Mesenchymal stem cell (in vitro differentiated cells and primary cell): ENCODE measurements around the gene GHITM. TPM values are rescaled to one million over a fixed set of nuclear protein-coding genes. Genes with fewer than 3 reads are reported as not detected.
A peak's percentile ranks its signal among the peaks of the same experiment; 100 is the strongest.

Experiments used
- DNase-seq: peaks from one replicate; pipeline ENCODE4 v3.0.0-alpha.2; 2013
- H2AFZ ChIP-seq: one replicate; pipeline ENCODE4 v1.6.1; 2013; ENCODE audit warnings: low read depth, mild to moderate bottlenecking, control low read depth, inconsistent platforms, low read length, moderate library complexity
- H2AK5ac ChIP-seq: 2 replicates; pipeline ENCODE4 v1.6.1; 2013; ENCODE audit warnings: low read length, moderate library complexity, mild to moderate bottlenecking, inconsistent platforms; ENCODE audit not compliant: severe bottlenecking
- H2BK120ac ChIP-seq: one replicate; pipeline ENCODE4 v1.6.1; 2013; ENCODE audit warnings: low read depth, mild to moderate bottlenecking, inconsistent platforms, low read length, moderate library complexity
- H2BK12ac ChIP-seq, 2 experiments: one replicate each; pipeline ENCODE4 v1.6.1; 2013; ENCODE audit warnings: inconsistent platforms in 2 of 2, low read length in 2 of 2, mild to moderate bottlenecking in 2 of 2, moderate library complexity in 2 of 2, control low read depth in 1 of 2
- H2BK15ac ChIP-seq: one replicate; pipeline ENCODE4 v1.6.1; 2013; ENCODE audit warnings: mild to moderate bottlenecking, low read depth, inconsistent platforms; ENCODE audit not compliant: poor library complexity, severe bottlenecking
- H2BK5ac ChIP-seq: 2 replicates; pipeline ENCODE4 v1.6.1; 2013; ENCODE audit warnings: low read depth, mild to moderate bottlenecking, low read length, control low read depth, inconsistent platforms; ENCODE audit not compliant: poor library complexity, severe bottlenecking
- H3K14ac ChIP-seq, 2 experiments: one replicate each; pipeline ENCODE4 v1.6.1; 2013; ENCODE audit warnings: inconsistent platforms in 2 of 2, low read length in 2 of 2, control low read depth in 1 of 2, mild to moderate bottlenecking in 1 of 2, moderate library complexity in 1 of 2
- H3K18ac ChIP-seq, 2 experiments: one replicate each; pipeline ENCODE4 v1.6.1; 2013; ENCODE audit warnings: inconsistent platforms in 2 of 2, low read length in 2 of 2, control low read depth in 1 of 2, low read depth in 1 of 2, mild to moderate bottlenecking in 1 of 2
- H3K23ac ChIP-seq, 2 experiments: one replicate each; pipeline ENCODE4 v1.6.1; 2013; ENCODE audit warnings: inconsistent platforms in 2 of 2, low read length in 2 of 2, mild to moderate bottlenecking in 2 of 2, moderate library complexity in 2 of 2, control low read depth in 1 of 2
- H3K27ac ChIP-seq: 2 replicates; pipeline ENCODE4 v1.5.1; 2013; ENCODE audit warnings: mild to moderate bottlenecking, moderate library complexity, low read length, control low read depth, inconsistent platforms; ENCODE audit not compliant: poor library complexity, severe bottlenecking
- H3K27me3 ChIP-seq, 2 experiments: 2 replicates each; pipeline versions ENCODE4 v1.6.1 to v1.7.0; 2013; ENCODE audit warnings: low read length in 2 of 2, mild to moderate bottlenecking in 2 of 2, moderate library complexity in 2 of 2, control low read depth in 1 of 2, inconsistent platforms in 1 of 2; ENCODE audit not compliant: control insufficient read depth in 1 of 2, insufficient read depth in 1 of 2
- H3K36me3 ChIP-seq, 2 experiments: 2 replicates each; pipeline versions ENCODE4 v1.6.1 to v1.7.0; 2013; ENCODE audit warnings: low read length in 2 of 2, control low read depth in 1 of 2, inconsistent platforms in 1 of 2, low read depth in 1 of 2, mild to moderate bottlenecking in 1 of 2; ENCODE audit not compliant: insufficient read depth in 2 of 2, control insufficient read depth in 1 of 2
- H3K4ac ChIP-seq, 2 experiments: one replicate each; pipeline ENCODE4 v1.6.1; 2013; ENCODE audit warnings: inconsistent platforms in 2 of 2, low read length in 2 of 2, mild to moderate bottlenecking in 2 of 2, moderate library complexity in 2 of 2, control low read depth in 1 of 2, low read depth in 1 of 2
- H3K4me1 ChIP-seq: 2 replicates; pipeline ENCODE4 v1.6.1; 2013; ENCODE audit warnings: low read depth, low read length, control low read depth; ENCODE audit not compliant: control insufficient read depth, insufficient read depth
- H3K4me2 ChIP-seq: 2 replicates; pipeline ENCODE4 v1.6.1; 2013; ENCODE audit warnings: low read length, mild to moderate bottlenecking, inconsistent platforms; ENCODE audit not compliant: poor library complexity, severe bottlenecking
- H3K4me3 ChIP-seq, 2 experiments: 2 replicates each; pipeline versions ENCODE4 v1.5.1 to v1.7.0; 2013; ENCODE audit warnings: low read length in 2 of 2, mild to moderate bottlenecking in 2 of 2, control low read depth in 1 of 2, low read depth in 1 of 2; ENCODE audit not compliant: insufficient read depth in 1 of 2
- H3K79me1 ChIP-seq: replicated peaks from 2 replicates; pipeline ENCODE4 v1.6.1; 2013; ENCODE audit warnings: mild to moderate bottlenecking, control low read depth, low read length, inconsistent platforms; ENCODE audit not compliant: poor library complexity, severe bottlenecking
- H3K9ac ChIP-seq: 2 replicates; pipeline ENCODE4 v1.7.0; 2013; ENCODE audit warnings: mild to moderate bottlenecking, low read length, moderate library complexity
- H3K9me3 ChIP-seq: 2 replicates; pipeline ENCODE4 v1.7.0; 2013; ENCODE audit warnings: mild to moderate bottlenecking, low read length; ENCODE audit not compliant: control insufficient read depth
- H4K8ac ChIP-seq: one replicate; pipeline ENCODE4 v1.6.1; 2013; ENCODE audit warnings: inconsistent platforms, mild to moderate bottlenecking, low read length, moderate library complexity
- H4K91ac ChIP-seq: one replicate; pipeline ENCODE4 v1.6.1; 2013; ENCODE audit warnings: mild to moderate bottlenecking, low read length, inconsistent platforms
- WGBS: methylation state at CpG from one replicate; pipeline ENCODE4 v1.1.7; 2013; ENCODE audit warnings: mixed read lengths; 5-methylcytosine and 5-hydroxymethylcytosine counted together
- polyA plus RNA-seq, 2 experiments: library from polyadenylated mRNA; stranded (reverse); fragments of 200-250 nt; gene quantifications; one replicate each; pipeline ENCODE4 v1.2.3, GENCODE V29; 2013

Gene GHITM
- polyA plus RNA-seq (2013, experiment 1 of 2) = 108 TPM
- polyA plus RNA-seq (2013, experiment 2 of 2) = 114 TPM

DNA sequence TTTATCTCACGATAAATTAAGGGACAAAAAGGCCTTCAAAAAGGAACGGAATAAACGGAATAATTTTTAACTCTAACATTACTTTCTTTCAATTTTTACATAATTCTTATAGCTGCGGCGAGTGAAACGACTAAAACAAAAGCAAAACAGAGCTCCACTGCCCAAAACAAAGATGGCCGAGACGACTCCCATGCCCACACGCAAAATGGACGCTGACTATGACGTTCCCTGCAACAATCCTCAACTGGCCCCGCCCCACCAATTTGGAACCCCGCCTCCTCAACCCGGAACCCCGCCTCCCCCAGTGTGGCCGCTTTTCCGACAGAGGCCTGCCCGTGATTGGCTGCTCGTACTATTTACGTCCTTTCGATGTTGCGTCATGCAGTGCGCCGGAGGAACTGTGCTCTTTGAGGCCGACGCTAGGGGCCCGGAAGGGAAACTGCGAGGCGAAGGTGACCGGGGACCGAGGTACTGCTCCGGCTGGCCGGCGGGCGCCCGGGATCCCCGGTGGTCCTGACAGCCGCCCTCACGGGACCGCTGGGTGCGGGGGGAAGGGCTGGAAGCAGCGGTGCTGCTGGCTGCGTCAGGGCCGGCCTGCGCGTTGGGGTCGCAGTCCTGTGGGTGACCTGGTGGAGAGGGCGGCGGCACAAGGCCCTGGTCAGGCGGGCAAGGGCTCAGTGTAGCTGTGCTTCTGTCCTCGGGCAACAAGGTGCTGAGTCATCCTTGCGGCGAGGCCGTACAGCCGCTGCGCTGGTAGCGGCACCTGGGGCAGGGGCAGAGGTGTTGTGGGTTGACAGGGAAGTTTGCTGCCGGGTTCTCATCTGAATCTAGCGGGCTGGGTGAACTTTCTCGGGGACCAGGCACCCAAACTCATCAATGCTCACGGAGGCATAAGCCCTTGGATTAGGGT, at the start of gene GHITM:
Gene GHITM, plus strand, starts transcription at position 384 of the 910 bp plus-strand sequence. CDS start 1,992 bp downstream, outside the sequence.
- 0% methylated on average over 61 of the region's 61 CpGs for WGBS
- peak within 1 kb of the TSS; percentile 10 to 90 for H3K4ac ChIP-seq
- H2BK12ac ChIP-seq = peak within 1 kb of the TSS in 1 of 2 experiments; percentile 49
- H3K9ac ChIP-seq = peak within 1 kb of the TSS; percentile 99
- H3K4me3 ChIP-seq = peak within 1 kb of the TSS; percentile 90 to 95
- H3K4me1 ChIP-seq = peaks cover 2% of the 10 kb centered on the region
- no peaks in the 10 kb centered on the region for H3K27me3 ChIP-seq
- H4K91ac ChIP-seq = peak within 1 kb of the TSS; percentile 98
- H3K23ac ChIP-seq = peak within 1 kb of the TSS in 1 of 2 experiments; percentile 34
- peak within 1 kb of the TSS; percentile 94 for H4K8ac ChIP-seq
- H3K9me3 ChIP-seq = no peaks in the 10 kb centered on the region
- peak; percentile 99 for DNase-seq
- peak within 1 kb of the TSS; percentile 79 to 86 for H3K18ac ChIP-seq
- H2BK5ac ChIP-seq = no peak within 1 kb of the TSS
- H2BK120ac ChIP-seq = peak within 1 kb of the TSS; percentile 51
- peaks cover 5% of the 10 kb centered on the region for H3K79me1 ChIP-seq
- H3K14ac ChIP-seq = peak within 1 kb of the TSS in 1 of 2 experiments; percentile 98
- peaks cover 0 to 31% of the 10 kb centered on the region in 2 experiments for H3K36me3 ChIP-seq
- peak within 1 kb of the TSS; percentile 71 for H3K4me2 ChIP-seq
- H3K27ac ChIP-seq = peak within 1 kb of the TSS; percentile 29
- H2AFZ ChIP-seq = peak within 1 kb of the TSS; percentile 89
- H2AK5ac ChIP-seq = no peak within 1 kb of the TSS
- peak within 1 kb of the TSS; percentile 62 for H2BK15ac ChIP-seq

GRCh38 chr10:84095811-84096497, 43.4 kb upstream of the GHITM start:
- Histone ChIP-seq H4K91ac (no peak overlapping the region), H3K27me3 (no peaks in the 10 kb centered on the region), H4K8ac (no peak overlapping the region), H2BK120ac (no peak overlapping the region), H3K14ac (no peak overlapping the region), H2AFZ (no peak overlapping the region), H3K18ac (no peak overlapping the region), H3K36me3 (no peaks in the 10 kb centered on the region), H3K4me3 (no peak overlapping the region), H2BK15ac (no peak overlapping the region), H3K4me1 (no peaks in the 10 kb centered on the region), H3K4me2 (no peak overlapping the region), H3K23ac (no peak overlapping the region), H3K4ac (no peak overlapping the region), H2BK12ac (no peak overlapping the region), H3K9me3 (no peaks in the 10 kb centered on the region), H3K27ac (no peak overlapping the region), H2BK5ac (no peak overlapping the region), H3K9ac (peak overlapping the region; percentile 10), H3K79me1 (no peaks in the 10 kb centered on the region), H2AK5ac (no peak overlapping the region)
- peak; percentile 13 for DNase-seq
- WGBS = 72% methylated on average over 3 of the region's 4 CpGs

DNA sequence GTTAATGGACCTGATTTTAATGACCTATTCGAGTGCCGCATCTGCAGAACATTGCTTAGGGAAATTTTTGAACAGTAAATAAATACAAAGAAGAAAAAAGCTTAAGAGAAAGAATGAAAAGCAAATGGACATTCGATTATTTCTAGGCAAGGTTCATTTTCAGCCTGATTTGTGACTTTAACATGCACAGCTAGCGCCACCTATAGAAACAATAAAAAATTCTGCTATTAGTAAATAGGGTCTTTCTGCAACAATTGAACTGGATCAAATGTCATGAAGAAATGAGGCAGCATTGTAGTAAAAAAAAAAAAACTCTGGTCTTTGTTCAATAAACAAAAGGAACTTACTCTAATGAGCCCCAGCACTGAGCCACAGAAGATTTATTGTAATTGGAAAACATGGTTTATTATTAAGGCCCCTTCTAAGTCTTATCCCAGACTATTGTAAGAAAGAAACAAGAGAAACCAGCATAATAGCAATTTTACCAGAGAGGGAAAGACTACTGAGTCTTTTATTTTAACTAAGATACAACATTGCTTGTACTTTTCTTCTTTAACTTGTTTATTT, 41.4 kb upstream of the GHITM start:
- Histone ChIP-seq H2BK15ac (no peak overlapping the region), H2AFZ (no peak overlapping the region), H2BK5ac (no peak overlapping the region), H3K27me3 (no peaks in the 10 kb centered on the region), H3K4me2 (no peak overlapping the region), H2BK120ac (no peak overlapping the region), H3K9ac (peak overlapping the region; percentile 26), H3K4me3 (no peak overlapping the region), H3K14ac (no peak overlapping the region), H3K23ac (no peak overlapping the region), H3K18ac (no peak overlapping the region), H3K4me1 (no peaks in the 10 kb centered on the region), H4K91ac (no peak overlapping the region), H2BK12ac (no peak overlapping the region), H3K36me3 (no peaks in the 10 kb centered on the region), H2AK5ac (no peak overlapping the region), H3K4ac (no peak overlapping the region), H3K27ac (no peak overlapping the region), H3K79me1 (no peaks in the 10 kb centered on the region), H3K9me3 (no peaks in the 10 kb centered on the region), H4K8ac (no peak overlapping the region)
- WGBS = 58% methylated on average over 2 of the region's 4 CpGs
- peak; percentile 18 for DNase-seq

DNA sequence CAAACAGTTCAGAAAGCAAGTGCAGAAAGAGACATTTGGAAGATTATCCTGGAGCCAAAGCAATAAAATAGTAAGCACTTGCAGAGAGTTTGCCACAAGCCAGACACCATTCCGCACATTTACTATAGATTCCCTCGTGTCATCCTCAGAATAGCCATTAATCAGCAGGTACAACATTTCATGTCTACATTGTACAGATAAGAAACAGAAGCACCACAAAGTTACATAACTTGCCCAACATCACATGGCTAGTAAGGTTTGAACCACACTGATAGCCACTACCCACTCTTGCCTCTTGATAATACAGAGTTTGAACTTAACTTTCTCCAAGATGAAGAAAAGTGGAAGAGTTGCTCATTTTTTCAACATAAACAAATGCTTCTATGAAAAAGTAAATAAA, 40.6 kb upstream of the GHITM start:
- H3K9me3 ChIP-seq = no peaks in the 10 kb centered on the region
- no peak overlapping the region for H4K8ac ChIP-seq
- no peak overlapping the region for H2BK120ac ChIP-seq
- H3K4me3 ChIP-seq = no peak overlapping the region
- no peaks in the 10 kb centered on the region for H3K4me1 ChIP-seq
- no peak overlapping the region for H3K18ac ChIP-seq
- H4K91ac ChIP-seq = no peak overlapping the region
- no peaks in the 10 kb centered on the region for H3K79me1 ChIP-seq
- H2BK5ac ChIP-seq = no peak overlapping the region
- no peak overlapping the region for H3K14ac ChIP-seq
- H3K4ac ChIP-seq = no peak overlapping the region
- H3K9ac ChIP-seq = no peak overlapping the region
- H3K27me3 ChIP-seq = no peaks in the 10 kb centered on the region
- H3K4me2 ChIP-seq = no peak overlapping the region
- no peak for DNase-seq
- no peak overlapping the region for H2BK15ac ChIP-seq
- no peak overlapping the region for H2AK5ac ChIP-seq
- no peak overlapping the region for H2BK12ac ChIP-seq
- 56% methylated on average over 2 of the region's 2 CpGs for WGBS
- H3K27ac ChIP-seq = no peak overlapping the region
- no peaks in the 10 kb centered on the region for H3K36me3 ChIP-seq
- H3K23ac ChIP-seq = no peak overlapping the region
- H2AFZ ChIP-seq = no peak overlapping the region
